T-helper 17 cell (primary cell): ENCODE measurements around the gene RUNX2. TPM values are rescaled to one million over a fixed set of nuclear protein-coding genes. Genes with fewer than 3 reads are reported as not detected.
A peak's percentile ranks its signal among the peaks of the same experiment; 100 is the strongest.

Experiments used
- ATAC-seq: fragments of 150-1000 bp; cut with Tn5 transposase; 2 replicates; pipeline ENCODE4 v1.10.0; 2021; ENCODE audit warnings: mild to moderate bottlenecking, moderate library complexity
- DNase-seq, 3 donors: peaks; one replicate each; pipeline versions ENCODE4 v3.0.0 to v3.0.0-alpha.2; 2020 to 2021
- H3K9me3 ChIP-seq: one replicate; pipeline ENCODE4 v1.7.0; 2013; ENCODE audit warnings: low read length, mild to moderate bottlenecking; ENCODE audit not compliant: control insufficient read depth, poor library complexity, severe bottlenecking
- H3K27ac Mint-ChIP-seq: one replicate; pipeline ENCODE4 v1.8.0; 2022; ENCODE audit warnings: mild to moderate bottlenecking, moderate library complexity, mixed read lengths
- H3K27me3 Mint-ChIP-seq: one replicate; pipeline ENCODE4 v1.8.0; 2022; ENCODE audit warnings: mixed read lengths
- H3K36me3 Mint-ChIP-seq: one replicate; pipeline ENCODE4 v1.8.0; 2022; ENCODE audit warnings: low read depth, mixed read lengths
- H3K4me1 Mint-ChIP-seq: one replicate; pipeline ENCODE4 v1.8.0; 2022; ENCODE audit warnings: mild to moderate bottlenecking, mixed read lengths
- H3K4me3 Mint-ChIP-seq: one replicate; pipeline ENCODE4 v1.8.0; 2022; ENCODE audit warnings: mild to moderate bottlenecking, moderate library complexity, mixed read lengths
- total RNA-seq, 4 donors: library from RNA in 2 of 4; stranded (reverse) in 2 of 4; gene quantifications; one replicate each; pipeline ENCODE4 v1.2.3 and lab custom pipeline; 2022 to 2026

The RUNX2 gene
- total RNA-seq, 2 donors from 2014 or later: 47.6 to 50.8 TPM

GRCh38 chr6:45394586-45395095, 66.5 kb downstream of the RUNX2 start:
- DNase-seq (no peak), ATAC-seq (no peak)
- no peak overlapping the region for H3K27ac Mint-ChIP-seq
- no peaks in the 10 kb centered on the region for H3K27me3 Mint-ChIP-seq
- H3K36me3 Mint-ChIP-seq: peaks cover 3% of the 10 kb centered on the region
- no peaks in the 10 kb centered on the region for H3K9me3 ChIP-seq
- peaks cover 5% of the 10 kb centered on the region for H3K4me1 Mint-ChIP-seq
- H3K4me3 Mint-ChIP-seq: no peak overlapping the region

DNA sequence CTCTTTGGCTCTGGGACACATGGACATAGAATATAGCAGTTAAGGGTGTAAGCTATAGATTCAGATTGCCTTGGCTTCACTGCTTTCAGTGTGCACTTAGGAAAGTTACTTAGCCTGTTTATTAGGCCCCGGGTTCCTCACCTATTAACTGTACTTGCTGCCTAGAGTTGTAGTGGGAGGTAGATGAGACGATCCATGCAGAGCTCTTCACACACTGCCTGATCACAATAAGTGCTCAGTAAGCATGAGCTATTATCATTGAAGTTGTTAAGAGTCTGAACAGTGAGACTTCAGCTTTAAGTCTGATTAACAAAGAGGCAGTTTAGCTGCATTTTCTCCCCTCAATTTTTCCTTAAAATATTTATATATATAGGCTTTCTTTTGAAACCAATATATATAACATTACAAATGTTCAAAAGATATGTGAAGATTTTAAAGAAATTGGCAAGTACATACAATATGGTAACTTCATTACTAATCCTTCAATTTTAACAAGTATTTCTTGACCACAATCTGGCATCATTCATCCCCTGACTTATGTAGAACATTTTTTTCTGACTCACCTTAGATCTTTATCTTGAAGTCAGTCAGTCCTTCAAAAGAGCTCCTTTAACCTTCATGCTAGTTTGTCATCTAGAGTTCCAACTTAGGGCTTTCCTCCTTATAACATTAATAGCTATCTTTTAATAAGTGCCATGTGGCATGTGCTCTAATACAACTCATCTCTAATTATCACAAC, 70.1 kb downstream of the RUNX2 start:
- Mint-ChIP-seq H3K36me3 (no peaks in the 10 kb centered on the region), H3K27me3 (peaks cover 7% of the 10 kb centered on the region)
- ATAC-seq: no peak

DNA sequence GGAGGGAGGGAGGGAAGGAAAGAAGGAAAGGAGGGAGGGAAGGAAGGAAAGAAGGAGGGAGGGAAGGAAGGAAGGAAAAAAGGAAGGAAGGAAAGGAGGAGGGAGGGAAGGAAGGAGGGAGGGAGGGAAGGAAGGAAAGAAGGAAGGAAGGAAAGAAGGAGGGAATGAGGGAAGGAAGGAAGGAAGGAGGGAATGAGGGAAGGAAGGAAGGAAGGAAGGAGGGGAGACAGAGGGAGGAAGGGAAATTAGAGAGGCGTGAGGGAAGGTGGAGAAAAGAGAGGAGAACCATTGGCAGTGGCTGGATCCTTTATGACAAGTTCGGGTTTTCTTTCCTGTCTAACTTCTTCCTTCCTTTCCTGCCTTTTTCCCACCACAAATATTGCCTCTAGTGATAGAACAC, 71.9 kb downstream of the RUNX2 start:
- no peak for ATAC-seq
- peaks cover 7% of the 10 kb centered on the region for H3K27me3 Mint-ChIP-seq

More for the DNA sequence above, 70.1 kb downstream of the RUNX2 start:
- no peak overlapping the region for H3K27ac Mint-ChIP-seq
- H3K9me3 ChIP-seq: no peaks in the 10 kb centered on the region
- peaks cover 5% of the 10 kb centered on the region for H3K4me1 Mint-ChIP-seq
- DNase-seq: no peak
- H3K4me3 Mint-ChIP-seq: no peak overlapping the region

DNA sequence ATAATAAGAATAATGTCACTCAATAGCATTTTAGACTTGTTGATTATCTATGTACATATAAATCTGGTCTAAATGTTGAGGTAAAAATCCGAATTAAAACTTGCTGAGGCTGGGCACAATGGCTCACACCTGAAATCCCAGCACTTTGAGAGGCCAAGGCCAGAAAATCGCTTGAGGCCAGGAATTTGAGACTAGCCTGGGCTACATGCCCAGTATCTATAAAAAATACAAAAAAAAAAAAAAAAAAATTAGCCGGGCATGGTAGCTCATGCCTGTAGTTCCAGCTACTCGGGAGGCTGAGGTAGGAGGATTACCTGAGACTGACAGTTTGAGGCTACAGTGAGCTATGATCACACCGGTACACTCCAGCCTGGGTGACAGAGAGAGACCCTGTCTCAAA, 83.8 kb downstream of the RUNX2 start:
- no peak for DNase-seq
- H3K36me3 Mint-ChIP-seq: no peaks in the 10 kb centered on the region
- no peak overlapping the region for H3K27ac Mint-ChIP-seq
- H3K9me3 ChIP-seq: no peaks in the 10 kb centered on the region
- ATAC-seq: no peak
- H3K4me1 Mint-ChIP-seq: peaks cover 7% of the 10 kb centered on the region
- no peak overlapping the region for H3K4me3 Mint-ChIP-seq
- peaks cover 6% of the 10 kb centered on the region for H3K27me3 Mint-ChIP-seq

More for the DNA sequence above, 71.9 kb downstream of the RUNX2 start:
- no peak for DNase-seq
- Mint-ChIP-seq H3K27ac (no peak overlapping the region), H3K36me3 (no peaks in the 10 kb centered on the region), H3K4me3 (no peak overlapping the region), H3K4me1 (peaks cover 5% of the 10 kb centered on the region)
- no peaks in the 10 kb centered on the region for H3K9me3 ChIP-seq

- H3K9me3 ChIP-seq: no peaks in the 10 kb centered on the region
- Mint-ChIP-seq H3K27me3 (peaks cover 6% of the 10 kb centered on the region), H3K4me3 (no peak overlapping the region), H3K4me1 (peaks cover 14% of the 10 kb centered on the region), H3K36me3 (no peaks in the 10 kb centered on the region), H3K27ac (peak overlapping the region; percentile 41)
- ATAC-seq (no peak), DNase-seq (no peak)
Observed at GRCh38 chr6:45415315-45415714, 87.2 kb downstream of the RUNX2 start.

GRCh38 chr6:45415788-45416518, 87.8 kb downstream of the RUNX2 start:
- ATAC-seq (no peak), DNase-seq (no peak)
- Mint-ChIP-seq H3K27ac (peak overlapping the region; percentile 41), H3K4me1 (peaks cover 18% of the 10 kb centered on the region), H3K27me3 (peaks cover 6% of the 10 kb centered on the region), H3K4me3 (no peak overlapping the region), H3K36me3 (no peaks in the 10 kb centered on the region)
- no peaks in the 10 kb centered on the region for H3K9me3 ChIP-seq

DNA sequence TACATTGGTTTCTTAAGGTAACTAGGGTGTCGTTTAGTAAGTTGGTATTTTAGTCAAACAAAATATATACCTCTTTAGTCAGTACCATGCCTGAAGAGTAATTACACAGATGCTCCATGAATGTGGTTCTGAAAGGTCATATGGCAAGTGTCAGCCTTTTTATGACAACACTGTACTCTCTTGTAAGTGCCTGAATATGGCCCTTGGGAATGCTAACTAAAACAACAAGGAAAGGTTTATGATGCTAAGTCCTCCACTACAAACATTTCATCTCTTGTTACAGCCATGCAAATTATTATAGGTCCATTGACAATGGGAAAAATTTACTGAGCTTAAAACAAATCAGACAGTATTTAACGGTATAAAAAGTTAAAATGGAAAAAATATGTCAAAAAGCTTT, 88.6 kb downstream of the RUNX2 start:
- ATAC-seq (no peak), DNase-seq (no peak)
- Mint-ChIP-seq H3K36me3 (peaks cover 2% of the 10 kb centered on the region), H3K27me3 (peaks cover 6% of the 10 kb centered on the region), H3K27ac (no peak overlapping the region), H3K4me1 (peaks cover 23% of the 10 kb centered on the region), H3K4me3 (no peak overlapping the region)
- no peaks in the 10 kb centered on the region for H3K9me3 ChIP-seq

- Mint-ChIP-seq H3K27me3 (peaks cover 6% of the 10 kb centered on the region), H3K36me3 (peaks cover 6% of the 10 kb centered on the region), H3K4me1 (peaks cover 25% of the 10 kb centered on the region), H3K4me3 (no peak overlapping the region), H3K27ac (no peak overlapping the region)
- DNase-seq: no peak
- ATAC-seq: no peak
- no peaks in the 10 kb centered on the region for H3K9me3 ChIP-seq
Observed at GRCh38 chr6:45417436-45417835, 89.3 kb downstream of the RUNX2 start.

DNA sequence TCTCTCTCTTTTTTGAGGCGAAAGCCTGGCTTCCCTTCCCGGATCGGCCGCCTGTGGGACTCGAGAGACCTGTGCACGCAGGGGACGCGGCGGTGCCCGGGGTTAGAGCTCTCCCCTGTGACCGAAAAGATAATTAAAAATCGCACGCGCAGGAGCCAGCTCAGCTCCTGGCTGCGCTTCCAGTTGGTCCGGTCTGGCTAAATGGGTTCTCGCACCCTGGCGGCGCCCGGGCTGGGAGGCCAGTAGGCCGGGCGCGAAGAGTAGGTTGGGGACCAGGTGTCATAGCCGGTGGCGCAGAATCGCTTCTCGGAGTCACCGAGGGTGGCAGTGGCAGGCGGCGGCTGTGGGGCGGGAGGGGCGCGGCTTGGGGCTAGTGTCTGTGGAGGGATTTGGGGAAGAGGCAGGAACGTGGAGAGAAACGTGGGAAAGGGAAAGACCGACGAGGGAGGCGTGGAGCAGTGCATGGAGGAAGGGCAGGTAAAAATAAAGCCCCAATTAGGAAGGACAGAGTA, 91.5 kb downstream of the RUNX2 start:
- ATAC-seq (peak; percentile 33), DNase-seq (peak; percentile 34 to 42 (median 35))
- H3K9me3 ChIP-seq: no peaks in the 10 kb centered on the region
- Mint-ChIP-seq H3K4me3 (peak overlapping the region; percentile 98), H3K36me3 (peaks cover 9% of the 10 kb centered on the region), H3K4me1 (peaks cover 30% of the 10 kb centered on the region), H3K27me3 (peaks cover 6% of the 10 kb centered on the region), H3K27ac (peak overlapping the region; percentile 97)

GRCh38 chr6:45420083-45420908, 92.2 kb downstream of the RUNX2 start:
- ATAC-seq (peak; percentile 63), DNase-seq (peak; percentile 32 to 63 (median 46))
- H3K9me3 ChIP-seq: no peaks in the 10 kb centered on the region
- H3K27ac Mint-ChIP-seq: peak overlapping the region; percentile 97
- H3K4me1 Mint-ChIP-seq: peaks cover 33% of the 10 kb centered on the region
- peak overlapping the region; percentile 98 for H3K4me3 Mint-ChIP-seq
- peaks cover 5% of the 10 kb centered on the region for H3K27me3 Mint-ChIP-seq
- H3K36me3 Mint-ChIP-seq: peaks cover 9% of the 10 kb centered on the region

DNA sequence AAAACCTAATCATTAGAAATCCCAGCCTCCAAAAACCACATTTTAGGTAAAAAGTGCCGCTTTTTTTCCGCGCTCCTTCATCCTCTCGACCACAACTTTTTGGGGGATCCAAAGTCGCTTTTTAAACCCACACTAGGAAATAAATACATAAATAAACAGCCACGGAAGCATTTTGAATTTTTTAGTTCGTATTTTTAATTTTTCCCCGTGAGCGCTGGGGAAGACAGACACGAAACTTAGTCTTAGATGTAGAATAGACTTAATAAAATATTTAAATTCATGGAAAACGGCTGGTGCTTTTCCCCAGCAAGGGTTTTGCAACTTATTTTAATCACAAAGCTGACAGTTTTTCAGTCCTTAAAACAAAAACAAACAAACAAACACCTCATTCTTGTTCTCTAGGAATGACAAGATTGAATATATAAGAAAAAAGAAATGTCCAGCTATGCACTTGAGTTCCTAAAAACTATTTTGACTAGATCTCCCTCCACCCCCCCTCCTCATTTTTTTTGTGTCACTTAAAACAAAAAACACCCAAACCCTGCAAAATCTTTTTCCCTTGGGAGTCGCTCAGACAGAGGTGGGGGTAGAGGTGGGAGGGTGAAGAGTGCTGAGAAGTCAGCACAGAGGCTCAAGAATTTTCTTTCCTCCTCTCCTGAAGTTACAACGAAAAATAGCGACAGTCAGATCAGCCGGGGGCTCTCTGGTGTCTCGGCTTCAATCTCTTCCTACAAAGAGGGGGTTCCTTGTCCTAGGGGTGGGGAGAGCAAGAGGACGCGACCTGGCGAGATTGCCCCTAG, 93.0 kb downstream of the RUNX2 start:
- ATAC-seq (no peak), DNase-seq (no peak)
- peaks cover 9% of the 10 kb centered on the region for H3K36me3 Mint-ChIP-seq
- peaks cover 33% of the 10 kb centered on the region for H3K4me1 Mint-ChIP-seq
- H3K27me3 Mint-ChIP-seq: no peaks in the 10 kb centered on the region
- peak overlapping the region; percentile 97 for H3K27ac Mint-ChIP-seq
- no peaks in the 10 kb centered on the region for H3K9me3 ChIP-seq
- peak overlapping the region; percentile 98 for H3K4me3 Mint-ChIP-seq
